Progenitor cell of endocrine pancreas (in vitro differentiated cells): ENCODE results near the gene NHSL2. TPM values are rescaled to one million over a fixed set of nuclear protein-coding genes. Genes with fewer than 3 reads are reported as not detected.

Experiments used
- DNase-seq: peaks from one replicate; pipeline ENCODE4 v3.0.0; 2021; ENCODE audit warnings: low spot score; ENCODE audit not compliant: unreplicated experiment
- H3K27ac Mint-ChIP-seq: 2 replicates; pipeline ENCODE4 v1.8.0; 2021; ENCODE audit warnings: mild to moderate bottlenecking, moderate library complexity, mixed read lengths
- H3K27me3 Mint-ChIP-seq: 2 replicates; pipeline ENCODE4 v1.8.0; 2021; ENCODE audit warnings: mixed read lengths
- H3K36me3 Mint-ChIP-seq: 2 replicates; pipeline ENCODE4 v1.8.0; 2022; ENCODE audit warnings: mixed read lengths; ENCODE audit not compliant: insufficient read depth
- H3K4me1 Mint-ChIP-seq: 2 replicates; pipeline ENCODE4 v1.8.0; 2021; ENCODE audit warnings: low read depth, mixed read lengths
- H3K4me3 Mint-ChIP-seq: 2 replicates; pipeline ENCODE4 v1.8.0; 2021; ENCODE audit warnings: low read depth, mild to moderate bottlenecking, moderate library complexity, mixed read lengths
- H3K9me3 Mint-ChIP-seq: 2 replicates; pipeline ENCODE4 v1.8.0; 2021; ENCODE audit warnings: low read depth, mixed read lengths
- CTCF ChIP-seq: fragments of 200-600 bp; sonication (generic); IDR thresholded peaks from one replicate; pipeline ENCODE4 v1.5.0; 2021; ENCODE audit warnings: antibody characterized with exemption, mild to moderate bottlenecking; ENCODE audit not compliant: unreplicated experiment
- total RNA-seq: library from RNA; stranded (reverse); gene quantifications from 2 replicates; pipeline ENCODE4 v1.2.1, GENCODE V29; 2021

NHSL2 gene
- total RNA-seq, 1 donor from 2014 or later, result 3.4 TPM

GRCh38 chrX:72181178-72182125, 270.8 kb downstream of the NHSL2 start, which contains the start of gene PIN4:
TSS of gene PIN4 (plus strand) at chrX:72181757. CDS start at chrX:72181786, 29 bp downstream.
- Mint-ChIP-seq H3K27me3 (no peaks in the 10 kb centered on the region), H3K27ac (no peak within 1 kb of the TSS)
- peak; percentile 69 for DNase-seq

GRCh38 chrX:72182924-72183323, 272.3 kb downstream of the NHSL2 start:
- Mint-ChIP-seq H3K36me3 (no peaks in the 10 kb centered on the region), H3K27me3 (no peaks in the 10 kb centered on the region), H3K4me1 (no peaks in the 10 kb centered on the region), H3K4me3 (no peak overlapping the region), H3K9me3 (peaks cover 10% of the 10 kb centered on the region), H3K27ac (no peak overlapping the region)
- no peak for TF ChIP-seq CTCF
- DNase-seq, result no peak

More at GRCh38 chrX:72181178-72182125, 270.8 kb downstream of the NHSL2 start, which contains the start of gene PIN4:
- H3K4me1 Mint-ChIP-seq, result no peaks in the 10 kb centered on the region
- no peaks in the 10 kb centered on the region for H3K36me3 Mint-ChIP-seq
- no peak for TF ChIP-seq CTCF
- H3K9me3 Mint-ChIP-seq, result peaks cover 20% of the 10 kb centered on the region
- H3K4me3 Mint-ChIP-seq, result no peak within 1 kb of the TSS

GRCh38 chrX:72201836-72202536, 291.3 kb downstream of the NHSL2 start:
- Mint-ChIP-seq H3K27me3 (no peaks in the 10 kb centered on the region), H3K36me3 (peaks cover 11% of the 10 kb centered on the region), H3K27ac (peak overlapping the region; percentile 52), H3K9me3 (peaks cover 10% of the 10 kb centered on the region), H3K4me1 (no peaks in the 10 kb centered on the region), H3K4me3 (no peak overlapping the region)
- no peak for DNase-seq
- TF ChIP-seq CTCF, result no peak

Other genes starting within 250 kb of the NHSL2 start
- not detected in 2 replicates for gene CXorf49, start 192.6 kb upstream of the NHSL2 start, total RNA-seq
- not detected in 2 replicates for gene CXorf49B, start 147.5 kb upstream of the NHSL2 start, total RNA-seq
- gene RTL5, start 221.1 kb downstream of the NHSL2 start, total RNA-seq, result 19.4 and 21.1 TPM in 2 replicates